ENCODE data around the gene PDE4D. TPM values are rescaled to one million over a fixed set of nuclear protein-coding genes. Genes with fewer than 3 reads are reported as not detected.
"Not testable (repeated sequence)": the region's sequence is repeated elsewhere in the genome, so short reads cannot be mapped to it uniquely, and the experiment has no call there.

Gene PDE4D
- total RNA-seq, 2 donors from 2014 or later = 207 to 300 TPM

DNA sequence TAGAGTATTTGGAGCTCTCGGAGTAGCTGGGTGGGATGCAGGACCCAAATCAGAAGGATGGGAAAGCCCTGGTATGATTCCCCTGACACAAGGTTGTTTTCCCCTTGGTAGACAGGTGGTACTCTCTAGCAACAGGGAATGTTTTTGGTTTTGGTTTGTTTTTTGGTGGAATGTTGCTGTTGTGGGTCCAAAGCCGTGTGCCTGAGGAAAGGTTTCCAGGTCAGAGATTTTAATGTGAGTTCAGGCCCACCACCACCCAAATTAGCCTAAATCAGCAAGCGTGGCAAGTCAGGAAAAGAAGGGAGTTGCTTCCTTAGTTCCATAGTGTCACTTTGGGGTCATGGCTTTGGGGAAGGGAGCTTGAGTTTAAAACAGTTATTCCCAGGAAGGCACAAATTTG is 925.2 kb downstream of the PDE4D start:
- Mint-ChIP-seq H3K36me3 (ENCODE audit: low read depth) (no peaks in the 10 kb centered on the region), H3K27ac (peak overlapping the region; percentile 54), H3K27me3 (no peaks in the 10 kb centered on the region), H3K4me3 (peak overlapping the region; percentile 25), H3K4me1 (peaks cover 7% of the 10 kb centered on the region)
- no peak for DNase-seq
- ATAC-seq = no peak
- no peaks in the 10 kb centered on the region for H3K9me3 ChIP-seq (ENCODE audit: control insufficient read depth, low read length, poor library complexity, severe bottlenecking)

- Mint-ChIP-seq H3K27ac (peak overlapping the region; percentile 54), H3K4me3 (peak overlapping the region; percentile 25), H3K4me1 (peaks cover 3% of the 10 kb centered on the region), H3K36me3 (ENCODE audit: low read depth) (no peaks in the 10 kb centered on the region), H3K27me3 (no peaks in the 10 kb centered on the region)
- H3K9me3 ChIP-seq (ENCODE audit: control insufficient read depth, low read length, poor library complexity, severe bottlenecking) = no peaks in the 10 kb centered on the region
- ATAC-seq (peak; percentile 24), DNase-seq (no peak)
Measured at GRCh38 chr5:58967597-58968281, 925.8 kb downstream of the PDE4D start.

GRCh38 chr5:58965677-58966414 is 927.7 kb downstream of the PDE4D start:
- Mint-ChIP-seq H3K4me3 (no peak overlapping the region), H3K36me3 (ENCODE audit: low read depth) (no peaks in the 10 kb centered on the region), H3K27ac (no peak overlapping the region), H3K4me1 (peaks cover 3% of the 10 kb centered on the region), H3K27me3 (no peaks in the 10 kb centered on the region)
- H3K9me3 ChIP-seq (ENCODE audit: control insufficient read depth, low read length, poor library complexity, severe bottlenecking) = no peaks in the 10 kb centered on the region
- ATAC-seq (no peak), DNase-seq (no peak)

DNA sequence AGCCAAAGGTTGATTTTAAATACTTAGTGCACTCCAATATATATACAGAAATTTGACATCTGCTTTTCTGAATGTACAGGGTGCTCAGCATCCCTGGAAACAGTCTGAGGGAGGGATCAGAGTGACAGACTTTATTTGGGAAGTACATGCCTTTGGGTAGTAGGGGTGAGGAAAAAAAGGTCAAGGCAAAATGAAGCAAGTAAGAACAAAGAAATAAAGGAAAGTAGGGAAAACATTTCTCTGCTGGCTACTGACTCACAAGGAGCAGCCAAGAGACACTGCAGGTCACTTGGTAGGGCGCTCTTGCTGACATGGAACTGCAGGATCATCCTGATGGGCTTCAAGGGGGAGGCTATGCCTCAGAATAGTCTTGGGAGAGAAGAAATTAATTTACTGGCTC is 929.7 kb downstream of the PDE4D start:
- DNase-seq (no peak), ATAC-seq (no peak)
- no peaks in the 10 kb centered on the region for H3K9me3 ChIP-seq (ENCODE audit: control insufficient read depth, low read length, poor library complexity, severe bottlenecking)
- H3K27ac Mint-ChIP-seq = no peak overlapping the region
- H3K36me3 Mint-ChIP-seq (ENCODE audit: low read depth) = no peaks in the 10 kb centered on the region
- no peak overlapping the region for H3K4me3 Mint-ChIP-seq
- H3K27me3 Mint-ChIP-seq = no peaks in the 10 kb centered on the region
- peaks cover 3% of the 10 kb centered on the region for H3K4me1 Mint-ChIP-seq

GRCh38 chr5:58963361-58963760 is 930.2 kb downstream of the PDE4D start:
- Mint-ChIP-seq H3K27me3 (no peaks in the 10 kb centered on the region), H3K27ac (no peak overlapping the region), H3K4me1 (peaks cover 3% of the 10 kb centered on the region), H3K36me3 (ENCODE audit: low read depth) (no peaks in the 10 kb centered on the region), H3K4me3 (no peak overlapping the region)
- H3K9me3 ChIP-seq (ENCODE audit: control insufficient read depth, low read length, poor library complexity, severe bottlenecking) = no peaks in the 10 kb centered on the region
- DNase-seq (no peak), ATAC-seq (no peak)

- H3K9me3 ChIP-seq (ENCODE audit: control insufficient read depth, low read length, poor library complexity, severe bottlenecking) = no peaks in the 10 kb centered on the region
- Mint-ChIP-seq H3K4me3 (no peak overlapping the region), H3K36me3 (ENCODE audit: low read depth) (no peaks in the 10 kb centered on the region), H3K27ac (no peak overlapping the region), H3K4me1 (no peaks in the 10 kb centered on the region), H3K27me3 (no peaks in the 10 kb centered on the region)
- ATAC-seq (no peak), DNase-seq (no peak)
Measured at GRCh38 chr5:58961631-58962280, 931.8 kb downstream of the PDE4D start.

GRCh38 chr5:58958701-58959100 is 934.8 kb downstream of the PDE4D start:
- no peaks in the 10 kb centered on the region for H3K27me3 Mint-ChIP-seq
- DNase-seq = no peak

GRCh38 chr5:58953218-58953617 is 940.3 kb downstream of the PDE4D start:
- not testable (repeated sequence) for H3K36me3 Mint-ChIP-seq (ENCODE audit: low read depth); DNase-seq; ATAC-seq

More at GRCh38 chr5:58958701-58959100, 934.8 kb downstream of the PDE4D start:
- no peak overlapping the region for H3K27ac Mint-ChIP-seq
- H3K4me1 Mint-ChIP-seq = no peaks in the 10 kb centered on the region
- no peaks in the 10 kb centered on the region for H3K9me3 ChIP-seq (ENCODE audit: control insufficient read depth, low read length, poor library complexity, severe bottlenecking)
- no peak overlapping the region for H3K4me3 Mint-ChIP-seq
- ATAC-seq = no peak
- H3K36me3 Mint-ChIP-seq (ENCODE audit: low read depth) = no peaks in the 10 kb centered on the region

GRCh38 chr5:58950224-58950623 is 943.3 kb downstream of the PDE4D start:
- Mint-ChIP-seq H3K27me3 (peaks cover 10% of the 10 kb centered on the region), H3K27ac (no peak overlapping the region), H3K36me3 (ENCODE audit: low read depth) (no peaks in the 10 kb centered on the region), H3K4me1 (no peaks in the 10 kb centered on the region), H3K4me3 (no peak overlapping the region)
- ATAC-seq = no peak
- H3K9me3 ChIP-seq (ENCODE audit: control insufficient read depth, low read length, poor library complexity, severe bottlenecking) = no peaks in the 10 kb centered on the region
- DNase-seq = no peak

More at GRCh38 chr5:58953218-58953617, 940.3 kb downstream of the PDE4D start:
- H3K9me3 ChIP-seq (ENCODE audit: control insufficient read depth, low read length, poor library complexity, severe bottlenecking); H3K4me1 Mint-ChIP-seq; H3K27ac Mint-ChIP-seq; H3K4me3 Mint-ChIP-seq: not testable (repeated sequence)
- peaks cover 10% of the 10 kb centered on the region for H3K27me3 Mint-ChIP-seq

DNA sequence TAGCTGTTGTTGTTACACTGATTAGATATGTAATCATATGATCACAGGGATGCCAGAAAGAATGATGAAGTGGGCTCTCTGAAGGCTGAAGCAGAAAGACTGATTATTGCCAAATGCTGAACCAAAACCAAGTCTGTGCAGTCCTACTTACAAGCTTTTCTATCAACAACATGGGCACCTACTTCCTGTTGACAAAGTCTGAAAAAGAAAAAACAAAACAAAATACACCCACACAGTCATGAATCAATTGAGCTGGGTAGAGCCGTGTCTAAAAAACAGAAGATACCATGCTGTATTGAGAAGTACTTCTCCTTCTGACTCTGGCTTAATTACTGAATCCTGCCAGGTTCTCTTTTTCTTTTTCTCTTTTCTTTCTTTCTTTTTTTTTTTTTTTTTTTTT is 947.3 kb downstream of the PDE4D start:
- DNase-seq = no peak
- Mint-ChIP-seq H3K4me3 (no peak overlapping the region), H3K4me1 (no peaks in the 10 kb centered on the region), H3K27ac (no peak overlapping the region), H3K27me3 (peaks cover 10% of the 10 kb centered on the region), H3K36me3 (ENCODE audit: low read depth) (no peaks in the 10 kb centered on the region)
- H3K9me3 ChIP-seq (ENCODE audit: control insufficient read depth, low read length, poor library complexity, severe bottlenecking) = no peaks in the 10 kb centered on the region
- no peak for ATAC-seq

- H3K27me3 Mint-ChIP-seq = no peaks in the 10 kb centered on the region
- ATAC-seq (no peak), DNase-seq (no peak)
- H3K27ac Mint-ChIP-seq = no peak overlapping the region
- H3K4me1 Mint-ChIP-seq = no peaks in the 10 kb centered on the region
- no peaks in the 10 kb centered on the region for H3K9me3 ChIP-seq (ENCODE audit: control insufficient read depth, low read length, poor library complexity, severe bottlenecking)
- no peaks in the 10 kb centered on the region for H3K36me3 Mint-ChIP-seq (ENCODE audit: low read depth)
- no peak overlapping the region for H3K4me3 Mint-ChIP-seq
Measured at GRCh38 chr5:58944221-58944620, 949.3 kb downstream of the PDE4D start.

DNA sequence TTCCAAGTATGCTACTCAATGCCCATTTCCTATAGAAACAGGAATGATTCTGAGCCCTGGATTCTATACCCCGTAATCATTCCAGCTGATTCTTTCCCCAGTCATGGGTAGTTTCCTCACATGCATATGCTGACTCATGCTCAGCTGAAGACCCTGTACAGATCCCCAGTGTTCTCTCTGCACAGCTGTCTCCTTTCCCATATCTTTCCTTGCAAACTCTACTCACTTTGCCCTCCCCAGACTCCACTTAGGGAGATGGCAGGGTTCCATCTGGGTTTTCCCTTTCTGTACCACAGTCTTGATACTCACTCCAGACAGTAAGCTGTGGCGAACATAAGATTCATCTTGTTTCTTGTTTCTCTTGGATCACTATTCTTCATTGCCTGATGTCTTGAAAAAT is 953.1 kb downstream of the PDE4D start:
- DNase-seq (no peak), ATAC-seq (no peak)
- no peaks in the 10 kb centered on the region for H3K4me1 Mint-ChIP-seq
- no peaks in the 10 kb centered on the region for H3K27me3 Mint-ChIP-seq
- H3K9me3 ChIP-seq (ENCODE audit: control insufficient read depth, low read length, poor library complexity, severe bottlenecking) = no peaks in the 10 kb centered on the region
- no peak overlapping the region for H3K4me3 Mint-ChIP-seq
- H3K36me3 Mint-ChIP-seq (ENCODE audit: low read depth) = no peaks in the 10 kb centered on the region
- H3K27ac Mint-ChIP-seq = no peak overlapping the region

DNA sequence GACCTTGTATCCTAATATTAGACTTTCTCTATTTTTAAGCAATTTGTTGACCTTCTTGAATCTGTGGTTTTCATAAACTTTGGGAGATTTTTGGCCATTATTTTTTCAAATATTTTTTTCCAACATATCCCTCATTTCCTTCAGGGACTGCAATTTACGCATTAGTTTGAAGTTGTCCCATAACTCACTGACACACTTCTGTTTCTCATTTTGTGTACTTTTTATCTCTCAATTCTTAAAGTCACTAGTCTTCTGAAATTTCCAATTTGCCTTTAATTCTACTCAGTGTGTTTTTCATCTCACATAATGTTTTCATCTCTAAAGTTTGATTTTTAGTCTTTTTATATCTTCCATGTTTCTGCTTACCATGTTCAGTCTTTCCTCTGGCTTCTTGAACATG is 953.9 kb downstream of the PDE4D start:
- DNase-seq = no peak
- H3K36me3 Mint-ChIP-seq (ENCODE audit: low read depth) = no peaks in the 10 kb centered on the region
- H3K4me3 Mint-ChIP-seq = no peak overlapping the region
- no peak overlapping the region for H3K27ac Mint-ChIP-seq
- H3K4me1 Mint-ChIP-seq = peaks cover 5% of the 10 kb centered on the region
- no peaks in the 10 kb centered on the region for H3K9me3 ChIP-seq (ENCODE audit: control insufficient read depth, low read length, poor library complexity, severe bottlenecking)
- no peak for ATAC-seq
- no peaks in the 10 kb centered on the region for H3K27me3 Mint-ChIP-seq
